GM12801 (cell line): Measurements from ENCODE around the gene NOX4.

Source experiments
- TF ChIP-seq, protein P1 (sequence below): IDR thresholded peaks from one replicate; pipeline ENCODE4 v1.5.1; 2011; ENCODE audit warnings: control low read depth; ENCODE audit not compliant: insufficient read length; ENCODE audit errors: extremely low read depth

NOX4 gene

DNA sequence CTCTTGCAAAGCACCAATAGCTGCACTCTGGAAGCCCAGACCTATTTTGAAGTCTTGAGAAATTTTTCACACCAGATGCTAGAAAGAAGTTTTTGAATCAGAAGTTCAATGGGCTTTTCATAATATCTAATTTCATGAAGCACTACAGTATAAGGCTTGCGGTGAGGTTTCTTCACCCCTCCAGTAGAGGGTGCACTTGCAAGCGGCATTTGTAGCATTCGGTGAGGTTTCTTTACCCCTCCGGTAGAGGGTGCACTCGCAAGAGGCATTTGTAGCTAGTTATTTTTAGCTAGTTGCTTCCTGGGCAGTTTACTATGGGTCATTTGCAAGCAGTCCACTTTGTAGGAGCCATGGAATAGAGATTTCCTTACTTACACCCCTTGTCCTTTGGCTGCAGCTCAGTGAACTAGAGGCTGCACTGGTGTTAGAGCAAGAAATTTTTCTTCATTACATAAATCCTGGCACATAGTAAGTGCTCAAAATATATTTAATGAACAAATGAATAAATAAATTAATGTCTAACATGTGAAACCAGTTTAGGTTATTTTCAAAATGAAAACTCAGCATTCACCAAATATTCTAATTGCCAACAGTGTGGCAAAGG, 7.8 kb upstream of the NOX4 start:
- TF ChIP-seq, protein P1, sequence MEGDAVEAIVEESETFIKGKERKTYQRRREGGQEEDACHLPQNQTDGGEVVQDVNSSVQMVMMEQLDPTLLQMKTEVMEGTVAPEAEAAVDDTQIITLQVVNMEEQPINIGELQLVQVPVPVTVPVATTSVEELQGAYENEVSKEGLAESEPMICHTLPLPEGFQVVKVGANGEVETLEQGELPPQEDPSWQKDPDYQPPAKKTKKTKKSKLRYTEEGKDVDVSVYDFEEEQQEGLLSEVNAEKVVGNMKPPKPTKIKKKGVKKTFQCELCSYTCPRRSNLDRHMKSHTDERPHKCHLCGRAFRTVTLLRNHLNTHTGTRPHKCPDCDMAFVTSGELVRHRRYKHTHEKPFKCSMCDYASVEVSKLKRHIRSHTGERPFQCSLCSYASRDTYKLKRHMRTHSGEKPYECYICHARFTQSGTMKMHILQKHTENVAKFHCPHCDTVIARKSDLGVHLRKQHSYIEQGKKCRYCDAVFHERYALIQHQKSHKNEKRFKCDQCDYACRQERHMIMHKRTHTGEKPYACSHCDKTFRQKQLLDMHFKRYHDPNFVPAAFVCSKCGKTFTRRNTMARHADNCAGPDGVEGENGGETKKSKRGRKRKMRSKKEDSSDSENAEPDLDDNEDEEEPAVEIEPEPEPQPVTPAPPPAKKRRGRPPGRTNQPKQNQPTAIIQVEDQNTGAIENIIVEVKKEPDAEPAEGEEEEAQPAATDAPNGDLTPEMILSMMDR, result no peak

DNA sequence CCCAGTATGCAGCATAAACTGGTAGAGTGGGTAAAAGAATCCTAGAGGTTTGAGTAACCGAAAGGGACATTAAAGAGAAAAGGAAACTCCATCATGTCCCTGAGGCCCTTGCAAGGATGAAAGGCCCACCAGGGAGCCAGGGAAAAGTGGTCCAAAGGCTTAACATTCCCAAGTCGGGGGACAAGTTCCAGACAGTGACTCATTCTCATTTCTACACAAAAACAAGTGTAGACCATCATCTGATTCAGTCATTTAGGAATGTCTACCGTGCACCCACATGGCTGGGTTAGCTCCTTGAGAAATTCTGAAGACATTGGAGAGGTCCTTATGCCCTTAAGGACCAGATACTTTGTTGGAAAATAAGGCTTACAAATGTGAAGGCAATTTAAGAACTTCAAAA, 4.8 kb upstream of the NOX4 start:
- TF ChIP-seq, protein P1, result no peak

DNA sequence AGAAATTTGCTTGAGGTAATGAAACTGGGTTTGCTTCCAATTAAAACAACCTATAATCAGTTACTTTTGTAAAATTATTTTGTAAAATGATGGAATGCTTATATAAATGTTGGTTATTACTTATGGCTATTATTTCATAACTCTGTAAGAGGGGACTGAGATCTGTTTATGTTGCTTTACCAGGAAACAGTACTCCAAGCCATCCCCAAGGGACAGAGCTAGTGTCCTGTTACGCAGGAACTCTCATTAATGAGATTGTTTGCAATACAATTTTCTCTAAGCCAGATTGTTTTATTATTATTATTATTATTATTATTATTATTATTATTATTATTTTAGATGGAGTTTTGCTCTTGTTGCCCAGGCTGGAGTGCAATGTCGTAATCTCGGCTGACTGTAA, 2.3 kb upstream of the NOX4 start:
- TF ChIP-seq, protein P1, result no peak

DNA sequence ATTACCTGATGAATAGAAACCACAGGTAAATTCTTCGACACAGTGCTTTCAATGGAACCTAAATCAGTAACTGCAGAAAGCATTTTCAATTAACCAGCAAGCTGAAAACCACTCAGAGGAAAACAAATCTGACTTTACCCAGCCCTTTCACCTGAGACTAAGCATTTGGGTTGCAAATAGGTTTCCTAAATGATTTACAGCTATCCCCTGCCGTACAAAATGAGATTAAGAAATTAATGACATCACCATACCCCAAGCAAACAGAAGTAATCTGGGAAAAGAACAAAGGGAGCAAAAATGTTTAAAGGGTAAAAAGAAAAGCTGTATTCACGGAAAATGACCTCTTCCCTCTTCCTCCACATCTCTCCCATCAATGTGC, 584 bp downstream of the NOX4 start:
- TF ChIP-seq, protein P1, result no peak

DNA sequence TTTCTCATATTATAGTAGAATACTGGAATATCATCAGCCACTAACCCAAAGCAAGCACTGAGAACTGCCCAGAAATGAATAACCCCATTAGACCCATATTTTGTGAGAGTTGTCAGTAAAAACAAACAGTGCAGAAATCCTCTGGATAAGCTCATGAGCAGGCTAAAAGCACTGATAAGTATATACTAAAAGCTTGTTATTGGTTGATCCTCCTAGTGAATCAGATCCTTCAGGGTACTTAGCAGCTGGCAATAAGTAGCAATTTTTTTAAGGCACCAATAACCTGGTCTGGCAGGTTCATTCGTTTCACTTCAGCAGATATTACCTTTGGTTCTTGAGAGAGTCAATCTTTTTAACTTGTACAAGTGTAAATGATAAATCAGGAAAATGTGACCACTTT, 1.2 kb downstream of the NOX4 start:
- TF ChIP-seq, protein P1, result no peak

DNA sequence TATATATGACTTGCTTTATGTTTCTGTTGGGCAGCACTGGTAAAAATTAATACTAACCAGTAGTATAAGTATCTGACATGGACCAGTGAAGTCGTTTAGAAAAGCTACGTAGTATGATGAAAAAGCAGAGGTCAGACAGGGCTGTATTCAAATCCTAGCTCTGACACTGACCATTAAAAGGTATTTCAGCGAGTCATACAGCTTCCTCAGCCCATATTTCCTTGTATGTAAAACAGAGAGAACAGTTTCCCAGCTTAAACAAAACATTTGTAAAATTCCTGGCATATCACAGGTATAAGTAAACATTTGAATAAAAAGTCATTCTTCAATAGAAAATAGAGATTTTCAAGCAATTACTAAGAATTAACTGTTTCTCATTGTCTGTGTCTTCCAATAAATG, 4.2 kb downstream of the NOX4 start:
- TF ChIP-seq, protein P1, result no peak

DNA sequence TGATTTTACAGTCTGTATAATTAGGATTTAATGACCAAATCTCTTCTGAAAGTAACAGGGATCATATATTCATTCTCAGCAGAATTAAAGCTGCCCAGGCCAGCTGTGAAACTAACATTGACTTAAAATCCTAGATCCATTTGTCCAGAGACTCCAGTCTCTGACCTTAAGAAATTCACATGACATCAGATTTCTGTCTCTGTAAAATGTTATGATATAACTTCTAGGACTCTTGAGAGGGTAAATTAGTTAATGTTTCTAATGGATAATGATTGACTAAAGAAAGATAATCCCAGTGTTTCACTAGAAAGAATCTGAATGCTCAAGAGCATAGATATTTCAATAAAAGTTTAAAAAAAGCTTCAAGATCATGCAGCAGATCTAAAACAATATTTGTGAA, 6.3 kb downstream of the NOX4 start:
- TF ChIP-seq, protein P1, result no peak
